GM12878 (cell line): ENCODE data around the gene SPTLC3. TPM values are rescaled to one million over a fixed set of nuclear protein-coding genes. Genes with fewer than 3 reads are reported as not detected.

Experiments
- ATAC-seq: fragments of 200-7000 bp; cut with Tn5 transposase; 3 replicates; pipeline ENCODE4 v1.9.1; 2020; ENCODE audit warnings: mild to moderate bottlenecking, moderate library complexity
- BruUV-seq: library from RNA; stranded (reverse); fragments of 400-500 nt; replicated peaks from 2 replicates; lab custom pipeline; 2021; lab: Mats Ljungman, UMichigan
- CTCF ChIA-PET: fragments of 300-600 bp; sonication (Branson Sonifier 250); formaldehyde crosslinking; extraction: SDS; loops from one replicate; lab custom pipeline; 2021; ENCODE audit warnings: inconsistent platforms; lab: Yijun Ruan, JAX
- POLR2A ChIA-PET: fragments of 350-600 bp; formaldehyde crosslinking; extraction: SDS; loops from one replicate; lab custom pipeline; 2021; ENCODE audit warnings: inconsistent platforms; lab: Charles Lee
- RAD21 ChIA-PET: fragments of 300-600 bp; sonication (Branson Sonifier 250); formaldehyde crosslinking; loops from one replicate; lab custom pipeline; 2023; ENCODE audit warnings: antibody characterized with exemption; ENCODE audit not compliant: unreplicated experiment; lab: Charles Lee
- SMC1A ChIA-PET: fragments of 300-600 bp; sonication (Branson Sonifier 250); formaldehyde crosslinking; loops from one replicate; lab custom pipeline; 2023; ENCODE audit not compliant: unreplicated experiment, uncharacterized antibody; lab: Charles Lee
- DNase-seq: peaks from one replicate; pipeline ENCODE4 v3.0.0-alpha.2; 2011; ENCODE audit warnings: low read depth, low spot score
- FAIRE-seq: peaks from 3 replicates; lab custom pipeline; 2011; peaks lifted over from hg19 to GRCh38; lab: Jason Lieb, UNC
- H2AFZ ChIP-seq: 2 replicates; pipeline ENCODE4 v1.6.0; 2011; ENCODE audit warnings: low read depth, low read length, control low read depth; ENCODE audit not compliant: control insufficient read depth
- H3K27ac ChIP-seq: 2 replicates; pipeline ENCODE4 v1.5.1; 2011; ENCODE audit warnings: control low read depth; ENCODE audit not compliant: control insufficient read depth, insufficient read depth
- H3K27me3 ChIP-seq, 2 experiments: replicated peaks in 1 of 2; 2 replicates each; pipeline versions ENCODE4 v1.6.0 to v1.6.1; 2011; ENCODE audit warnings: low read length in 1 of 2; ENCODE audit not compliant: control insufficient read depth in 2 of 2, insufficient read depth in 2 of 2
- H3K36me3 ChIP-seq, 2 experiments: 2 replicates each; pipeline ENCODE4 v1.5.1; 2011; ENCODE audit warnings: low read length in 1 of 2; ENCODE audit not compliant: control insufficient read depth in 2 of 2, insufficient read depth in 2 of 2
- H3K4me1 ChIP-seq: 2 replicates; pipeline ENCODE4 v1.6.1; 2011; ENCODE audit warnings: mild to moderate bottlenecking, low read length, moderate library complexity, mixed read lengths; ENCODE audit not compliant: control insufficient read depth, insufficient read depth
- H3K4me2 ChIP-seq: 2 replicates; pipeline ENCODE4 v1.6.0; 2011; ENCODE audit warnings: control low read depth; ENCODE audit not compliant: control insufficient read depth, insufficient read depth
- H3K4me3 ChIP-seq: fragments of 200-600 bp; sonication (generic); 2 replicates; pipeline ENCODE4 v1.5.1; 2016
- H3K79me2 ChIP-seq: 2 replicates; pipeline ENCODE4 v1.6.0; 2011; ENCODE audit warnings: low read length; ENCODE audit not compliant: control insufficient read depth, insufficient read depth
- H3K9ac ChIP-seq: 2 replicates; pipeline ENCODE4 v1.8.0; 2011; ENCODE audit warnings: low read length, control low read depth, mixed read lengths; ENCODE audit not compliant: control insufficient read depth, insufficient read depth
- H3K9me3 ChIP-seq: replicated peaks from 3 replicates; pipeline ENCODE4 v1.5.1; 2011; ENCODE audit warnings: mild to moderate bottlenecking, low read length; ENCODE audit not compliant: control insufficient read depth, insufficient read depth
- H4K20me1 ChIP-seq: 2 replicates; pipeline ENCODE4 v1.6.0; 2011; ENCODE audit not compliant: control insufficient read depth, insufficient read depth
- CHD2 ChIP-seq: IDR thresholded peaks from 2 replicates; pipeline ENCODE4 v1.6.1; 2011; ENCODE audit warnings: low read depth, low read length, improper control_type of control experiment, borderline replicate concordance
- EGR1 ChIP-seq, 2 experiments: IDR thresholded peaks; 1 replicate in 1 of 2; 2 replicates in 1 of 2; pipeline ENCODE4 v1.6.1; 2011 to 2012; ENCODE audit warnings: low read depth in 2 of 2, low read length in 2 of 2, borderline replicate concordance in 1 of 2, mild to moderate bottlenecking in 1 of 2, moderate library complexity in 1 of 2
- TBL1XR1 ChIP-seq: IDR thresholded peaks from 2 replicates; pipeline ENCODE4 v1.6.1; 2012; ENCODE audit warnings: low read depth, low read length, improper control_type of control experiment
- WGBS: methylation state at CpG from one replicate; pipeline ENCODE4 v1.1.6; 2016; ENCODE audit warnings: low lambda C conversion rate; ENCODE audit not compliant: insufficient replicate concordance, insufficient coverage; ENCODE audit errors: missing lambda C conversion rate; 5-methylcytosine and 5-hydroxymethylcytosine counted together
- in situ Hi-C: fragments of 300-500 bp; cut with MboI; formaldehyde crosslinking; loops from 9 replicates; pipeline ENCODE4 v1.14.3; 2018; ENCODE audit warnings: mixed read lengths
- intact Hi-C: fragments of 100-400 bp; cut with micrococcal nuclease; formaldehyde crosslinking; loops from one replicate; pipeline ENCODE4 v1.14.2; 2022; ENCODE audit not compliant: unreplicated experiment
- polyA plus RNA-seq, 11 experiments: library from polyadenylated mRNA; depleted of rRNA in 4 of 11; unstranded in 6 of 11; stranded (reverse) in 5 of 11; fragments of >200 nt; fragmentation: Nextera tagmentation in 4 of 11; fragmentation: Illumina TruSeq in 1 of 11; extraction: Ambion mirVana in 4 of 11; extraction: Trizol in 1 of 11; gene quantifications; 1 replicate in 1 of 11; 2 replicates in 10 of 11; pipeline versions ENCODE4 v1.2.1 to v1.2.3, GENCODE V29; 2011 to 2016; ENCODE audit warnings: inconsistent platforms in 2 of 11, missing spikeins in 2 of 11, low read depth in 1 of 11
- total RNA-seq, 4 experiments: library from RNA; depleted of rRNA in 3 of 4; stranded (reverse); fragments of >200 nt in 3 of 4; fragmentation: Illumina TruSeq in 1 of 4; extraction: Trizol in 1 of 4; gene quantifications; 2 replicates each; pipeline versions ENCODE4 v1.2.1 to v1.2.3, GENCODE V29; 2013 to 2021
- TF ChIP-seq, protein P1 (sequence below): IDR thresholded peaks from 2 replicates; pipeline ENCODE4 v1.6.1; 2011; ENCODE audit warnings: borderline replicate concordance, low read depth, mild to moderate bottlenecking, moderate library complexity, mixed read lengths, low read length; ENCODE audit not compliant: insufficient read depth; ENCODE audit errors: extremely low read length
- TF ChIP-seq, protein P2 (sequence below): fragments of 450-650 bp; IDR thresholded peaks from 2 replicates; pipeline ENCODE4 v1.6.1; 2018; ENCODE audit warnings: borderline replicate concordance, mild to moderate bottlenecking; ENCODE audit not compliant: partially characterized antibody

Gene SPTLC3
- total and polyA plus RNA-seq, 10 of the 15 experiments (the other 5 are each of a cell fraction or from before 2014, with no cell fraction given): 0.04 to 0.29 (median 0.06) TPM; not detected in 7

DNA sequence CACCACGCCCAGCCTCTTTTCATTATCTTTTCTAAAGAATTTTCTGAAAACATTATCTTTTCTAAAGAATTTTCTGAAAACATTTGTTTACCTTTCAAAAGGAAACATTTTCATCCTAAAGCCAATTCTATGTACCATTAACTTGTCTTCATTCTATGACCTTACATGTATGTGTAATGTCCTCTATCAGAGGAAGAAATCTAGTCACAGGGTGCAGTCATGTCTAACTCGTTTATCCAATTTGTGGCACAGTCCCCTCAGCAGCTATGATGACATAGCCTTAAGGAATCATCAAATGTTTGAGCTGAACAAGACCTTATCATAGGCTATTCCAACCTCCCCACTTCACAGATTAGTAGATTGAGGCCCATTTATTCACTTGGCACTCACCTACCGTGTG is 21.5 kb upstream of the SPTLC3 start:
- H3K27ac ChIP-seq: no peak overlapping the region
- TF ChIP-seq, protein P1, sequence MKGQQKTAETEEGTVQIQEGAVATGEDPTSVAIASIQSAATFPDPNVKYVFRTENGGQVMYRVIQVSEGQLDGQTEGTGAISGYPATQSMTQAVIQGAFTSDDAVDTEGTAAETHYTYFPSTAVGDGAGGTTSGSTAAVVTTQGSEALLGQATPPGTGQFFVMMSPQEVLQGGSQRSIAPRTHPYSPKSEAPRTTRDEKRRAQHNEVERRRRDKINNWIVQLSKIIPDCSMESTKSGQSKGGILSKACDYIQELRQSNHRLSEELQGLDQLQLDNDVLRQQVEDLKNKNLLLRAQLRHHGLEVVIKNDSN: no peak
- TF ChIP-seq TBL1XR1 (no peak), EGR1 (IDR thresholded peaks at IDR 0.05; ENCODE audit: borderline replicate concordance in 1 of 2, low read depth in 2 of 2, low read length in 2 of 2) (no peak), CHD2 (no peak)
- TF ChIP-seq, protein P2, sequence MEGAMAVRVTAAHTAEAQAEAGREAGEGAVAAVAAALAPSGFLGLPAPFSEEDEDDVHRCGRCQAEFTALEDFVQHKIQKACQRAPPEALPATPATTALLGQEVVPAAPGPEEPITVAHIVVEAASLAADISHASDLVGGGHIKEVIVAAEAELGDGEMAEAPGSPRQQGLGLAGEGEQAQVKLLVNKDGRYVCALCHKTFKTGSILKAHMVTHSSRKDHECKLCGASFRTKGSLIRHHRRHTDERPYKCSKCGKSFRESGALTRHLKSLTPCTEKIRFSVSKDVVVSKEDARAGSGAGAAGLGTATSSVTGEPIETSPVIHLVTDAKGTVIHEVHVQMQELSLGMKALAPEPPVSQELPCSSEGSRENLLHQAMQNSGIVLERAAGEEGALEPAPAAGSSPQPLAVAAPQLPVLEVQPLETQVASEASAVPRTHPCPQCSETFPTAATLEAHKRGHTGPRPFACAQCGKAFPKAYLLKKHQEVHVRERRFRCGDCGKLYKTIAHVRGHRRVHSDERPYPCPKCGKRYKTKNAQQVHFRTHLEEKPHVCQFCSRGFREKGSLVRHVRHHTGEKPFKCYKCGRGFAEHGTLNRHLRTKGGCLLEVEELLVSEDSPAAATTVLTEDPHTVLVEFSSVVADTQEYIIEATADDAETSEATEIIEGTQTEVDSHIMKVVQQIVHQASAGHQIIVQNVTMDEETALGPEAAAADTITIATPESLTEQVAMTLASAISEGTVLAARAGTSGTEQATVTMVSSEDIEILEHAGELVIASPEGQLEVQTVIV: no peak
- DNase-seq: no peak
- H3K79me2 ChIP-seq: no peaks in the 10 kb centered on the region
- no peaks in the 10 kb centered on the region for H3K36me3 ChIP-seq
- no peak overlapping the region for H3K4me2 ChIP-seq
- intact Hi-C loops (no loop called here), in situ Hi-C loops (no loop called here)
- POLR2A ChIA-PET: no interaction called here
- ATAC-seq: no peak
- no peak overlapping the region for H2AFZ ChIP-seq
- no peak overlapping the region for H3K9ac ChIP-seq
- CTCF ChIA-PET: no interaction called here
- H3K4me1 ChIP-seq: no peaks in the 10 kb centered on the region
- H3K27me3 ChIP-seq: no peaks in the 10 kb centered on the region; a peak in 1 of 4 replicates
- H3K9me3 ChIP-seq: no peaks in the 10 kb centered on the region
- RAD21 ChIA-PET: no interaction called here
- no TSS peak for BruUV-seq
- SMC1A ChIA-PET: interaction anchor here (1.5 kb wide), 1 partner anchor 11 kb away, joined by 5 read pairs; no protein-coding TSS in a partner anchor
- H3K4me3 ChIP-seq: no peak overlapping the region
- H4K20me1 ChIP-seq: no peaks in the 10 kb centered on the region
- no peak for FAIRE-seq
- 0% methylated on average over 3 of the region's 3 CpGs for WGBS
